HG03135 (cell line): ENCODE data around the gene FLAD1.

Source experiments
- ATAC-seq: cut with Tn5 transposase; IDR thresholded peaks from one replicate; pipeline ENCODE4 v1.9.1; 2021; ENCODE audit warnings: mild to moderate bottlenecking, moderate library complexity; ENCODE audit not compliant: unreplicated experiment

The FLAD1 gene

GRCh38 chr1:155014709-155015508, 31.8 kb downstream of the FLAD1 start:
- ATAC-seq: no peak

GRCh38 chr1:155015527-155016230, 32.5 kb downstream of the FLAD1 start:
- no peak for ATAC-seq

- ATAC-seq: no peak
Measured at GRCh38 chr1:155016231-155016831, 33.2 kb downstream of the FLAD1 start.

- ATAC-seq: peak; percentile 71
Measured at GRCh38 chr1:155017041-155017945, 34.1 kb downstream of the FLAD1 start.

GRCh38 chr1:155017946-155018316, 34.8 kb downstream of the FLAD1 start:
- ATAC-seq: no peak

GRCh38 chr1:155018617-155019348, 35.6 kb downstream of the FLAD1 start:
- no peak for ATAC-seq

GRCh38 chr1:155019377-155020245, 36.5 kb downstream of the FLAD1 start:
- ATAC-seq: no peak

- ATAC-seq: no peak
Measured at GRCh38 chr1:155022136-155022926, 39.2 kb downstream of the FLAD1 start.

- no peak for ATAC-seq
Measured at GRCh38 chr1:155022927-155023236, 39.7 kb downstream of the FLAD1 start.

- ATAC-seq: no peak
Measured at GRCh38 chr1:155023627-155024026, 40.5 kb downstream of the FLAD1 start.

GRCh38 chr1:155024315-155024714, 41.2 kb downstream of the FLAD1 start:
- ATAC-seq: no peak

- ATAC-seq: no peak
Measured at GRCh38 chr1:155026154-155026553, 43.0 kb downstream of the FLAD1 start.

- no peak for ATAC-seq
Measured at GRCh38 chr1:155026588-155026987, 43.4 kb downstream of the FLAD1 start.

- ATAC-seq: no peak
Measured at GRCh38 chr1:155029513-155030242, 46.5 kb downstream of the FLAD1 start.

GRCh38 chr1:155030243-155030795, 47.2 kb downstream of the FLAD1 start:
- no peak for ATAC-seq

GRCh38 chr1:155030899-155031298, 47.8 kb downstream of the FLAD1 start:
- ATAC-seq: no peak

- no peak for ATAC-seq
Measured at GRCh38 chr1:155032886-155033285, 49.7 kb downstream of the FLAD1 start.

GRCh38 chr1:155033524-155033923, 50.4 kb downstream of the FLAD1 start, which contains the start of the genes DCST1 and DCST2:
Gene DCST1 (plus strand): TSS chr1:155033824. CDS start chr1:155034037, 213 bp downstream.
Gene DCST2 (minus strand): TSS chr1:155033781. CDS start chr1:155033701, 80 bp downstream.
- no peak for ATAC-seq
